Upper lobe of left lung (tissue), 4 donors: ENCODE results near the gene MLLT3.

ENCODE experiments used
- POLR2A ChIP-seq, 4 donors: fragments of 450-650 bp; IDR thresholded peaks; one replicate each; pipeline ENCODE4 v1.5.1; 2016 to 2017; ENCODE audit warnings: antibody characterized with exemption in 4 of 4, mild to moderate bottlenecking in 2 of 4
- TF ChIP-seq, protein P1 (sequence below), 6 experiments: fragments of 450-650 bp in 4 of 6; fragments of 200-600 bp in 2 of 6; sonication (generic) in 2 of 6; IDR thresholded peaks; one replicate each; pipeline ENCODE4 v1.5.1; 2016 to 2019; ENCODE audit warnings: antibody characterized with exemption in 6 of 6

GRCh38 chr9:20414150-20414549, 208.1 kb downstream of the MLLT3 start:
- TF ChIP-seq, protein P1, sequence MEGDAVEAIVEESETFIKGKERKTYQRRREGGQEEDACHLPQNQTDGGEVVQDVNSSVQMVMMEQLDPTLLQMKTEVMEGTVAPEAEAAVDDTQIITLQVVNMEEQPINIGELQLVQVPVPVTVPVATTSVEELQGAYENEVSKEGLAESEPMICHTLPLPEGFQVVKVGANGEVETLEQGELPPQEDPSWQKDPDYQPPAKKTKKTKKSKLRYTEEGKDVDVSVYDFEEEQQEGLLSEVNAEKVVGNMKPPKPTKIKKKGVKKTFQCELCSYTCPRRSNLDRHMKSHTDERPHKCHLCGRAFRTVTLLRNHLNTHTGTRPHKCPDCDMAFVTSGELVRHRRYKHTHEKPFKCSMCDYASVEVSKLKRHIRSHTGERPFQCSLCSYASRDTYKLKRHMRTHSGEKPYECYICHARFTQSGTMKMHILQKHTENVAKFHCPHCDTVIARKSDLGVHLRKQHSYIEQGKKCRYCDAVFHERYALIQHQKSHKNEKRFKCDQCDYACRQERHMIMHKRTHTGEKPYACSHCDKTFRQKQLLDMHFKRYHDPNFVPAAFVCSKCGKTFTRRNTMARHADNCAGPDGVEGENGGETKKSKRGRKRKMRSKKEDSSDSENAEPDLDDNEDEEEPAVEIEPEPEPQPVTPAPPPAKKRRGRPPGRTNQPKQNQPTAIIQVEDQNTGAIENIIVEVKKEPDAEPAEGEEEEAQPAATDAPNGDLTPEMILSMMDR (IDR thresholded peaks at IDR 0.05), result no peak
- no peak for TF ChIP-seq POLR2A (IDR thresholded peaks at IDR 0.05)
